Measurements from ENCODE around the gene GATC. TPM values are rescaled to one million over a fixed set of nuclear protein-coding genes. Genes with fewer than 3 reads are reported as not detected.
A peak's percentile ranks its signal among the peaks of the same experiment; 100 is the strongest.

The GATC gene, protein sequence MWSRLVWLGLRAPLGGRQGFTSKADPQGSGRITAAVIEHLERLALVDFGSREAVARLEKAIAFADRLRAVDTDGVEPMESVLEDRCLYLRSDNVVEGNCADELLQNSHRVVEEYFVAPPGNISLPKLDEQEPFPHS
- 34.0 and 38.8 TPM in 2 replicates for total RNA-seq

GRCh38 chr12:120445911-120446843 is at the start of gene GATC, which contains the start of gene TRIAP1:
TSS of gene GATC (plus strand) at chr12:120446444. CDS start at chr12:120446481, 37 bp downstream.
TSS of gene TRIAP1 (minus strand) at chr12:120446384. CDS start at chr12:120446372, 12 bp downstream.
- peak within 1 kb of the TSS; percentile 97 for H3K4me3 Mint-ChIP-seq
- H3K27ac Mint-ChIP-seq, result peak within 1 kb of the TSS; percentile 99
- intact Hi-C loops (cut with micrococcal nuclease), result loop anchor here (1.0 to 2.0 kb wide), 3 partner anchors 8 to 51 kb away; partner anchors contain the start of genes COX6A1 and DYNLL1
- peak; percentile 87 for DNase-seq (ENCODE audit: low spot score)
- no peaks in the 10 kb centered on the region for H3K9me3 Mint-ChIP-seq
- H3K4me1 Mint-ChIP-seq (ENCODE audit: low read depth), result peaks cover 24% of the 10 kb centered on the region
- H3K36me3 Mint-ChIP-seq (ENCODE audit: low read depth), result peaks cover 38% of the 10 kb centered on the region
- H3K27me3 Mint-ChIP-seq (ENCODE audit: insufficient read depth), result no peaks in the 10 kb centered on the region

- no peak overlapping the region for H3K27ac Mint-ChIP-seq
- intact Hi-C loops (cut with micrococcal nuclease), result no loop called here
- H3K4me3 Mint-ChIP-seq, result no peak overlapping the region
- H3K27me3 Mint-ChIP-seq (ENCODE audit: insufficient read depth), result peaks cover 23% of the 10 kb centered on the region
- H3K9me3 Mint-ChIP-seq, result no peaks in the 10 kb centered on the region
- DNase-seq (ENCODE audit: low spot score), result no peak
- H3K4me1 Mint-ChIP-seq (ENCODE audit: low read depth), result no peaks in the 10 kb centered on the region
- no peaks in the 10 kb centered on the region for H3K36me3 Mint-ChIP-seq (ENCODE audit: low read depth)
Observed at GRCh38 chr12:120397824-120398540, 48.3 kb upstream of the GATC start.

GRCh38 chr12:120399531-120399930 is 46.7 kb upstream of the GATC start:
- peaks cover 23% of the 10 kb centered on the region for H3K27me3 Mint-ChIP-seq (ENCODE audit: insufficient read depth)
- H3K4me1 Mint-ChIP-seq (ENCODE audit: low read depth), result no peaks in the 10 kb centered on the region
- no peak overlapping the region for H3K4me3 Mint-ChIP-seq
- intact Hi-C loops (cut with micrococcal nuclease), result no loop called here
- no peak for DNase-seq (ENCODE audit: low spot score)
- no peaks in the 10 kb centered on the region for H3K9me3 Mint-ChIP-seq
- no peak overlapping the region for H3K27ac Mint-ChIP-seq
- no peaks in the 10 kb centered on the region for H3K36me3 Mint-ChIP-seq (ENCODE audit: low read depth)

DNA sequence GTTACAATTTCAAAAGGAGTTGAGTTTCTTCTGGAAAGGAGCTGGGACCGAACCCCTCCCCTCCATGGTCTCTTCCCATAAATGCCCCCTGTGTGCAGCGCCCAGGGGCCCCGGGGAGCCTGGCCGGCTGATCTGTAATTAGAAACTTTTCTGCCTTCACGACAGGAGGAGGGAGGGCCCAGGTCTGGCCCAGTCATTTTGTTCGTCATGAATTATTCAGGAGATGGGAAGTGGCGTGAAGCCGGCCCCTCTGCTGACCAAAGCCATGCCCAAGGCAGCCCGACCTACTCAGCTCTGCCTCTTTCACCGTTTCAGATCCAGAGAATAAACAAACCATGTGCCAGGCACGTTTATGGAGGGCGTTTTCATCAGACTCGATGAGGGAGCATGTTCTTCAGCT is 44.0 kb upstream of the GATC start:
- intact Hi-C loops (cut with micrococcal nuclease), result no loop called here
- Mint-ChIP-seq H3K9me3 (no peaks in the 10 kb centered on the region), H3K4me1 (ENCODE audit: low read depth) (no peaks in the 10 kb centered on the region), H3K36me3 (ENCODE audit: low read depth) (no peaks in the 10 kb centered on the region), H3K27me3 (ENCODE audit: insufficient read depth) (peaks cover 10% of the 10 kb centered on the region), H3K27ac (no peak overlapping the region), H3K4me3 (no peak overlapping the region)
- DNase-seq (ENCODE audit: low spot score), result no peak

GRCh38 chr12:120403869-120404268 is 42.4 kb upstream of the GATC start:
- Mint-ChIP-seq H3K27ac (no peak overlapping the region), H3K4me3 (no peak overlapping the region), H3K36me3 (ENCODE audit: low read depth) (no peaks in the 10 kb centered on the region), H3K4me1 (ENCODE audit: low read depth) (no peaks in the 10 kb centered on the region), H3K9me3 (no peaks in the 10 kb centered on the region), H3K27me3 (ENCODE audit: insufficient read depth) (peaks cover 6% of the 10 kb centered on the region)
- intact Hi-C loops (cut with micrococcal nuclease), result no loop called here
- no peak for DNase-seq (ENCODE audit: low spot score)

GRCh38 chr12:120404271-120404670 is 42.0 kb upstream of the GATC start:
- Mint-ChIP-seq H3K27me3 (ENCODE audit: insufficient read depth) (peaks cover 6% of the 10 kb centered on the region), H3K27ac (no peak overlapping the region), H3K9me3 (no peaks in the 10 kb centered on the region), H3K36me3 (ENCODE audit: low read depth) (no peaks in the 10 kb centered on the region), H3K4me1 (ENCODE audit: low read depth) (no peaks in the 10 kb centered on the region), H3K4me3 (no peak overlapping the region)
- DNase-seq (ENCODE audit: low spot score), result no peak
- intact Hi-C loops (cut with micrococcal nuclease), result no loop called here

- Mint-ChIP-seq H3K9me3 (no peaks in the 10 kb centered on the region), H3K27ac (no peak overlapping the region), H3K4me1 (ENCODE audit: low read depth) (no peaks in the 10 kb centered on the region), H3K27me3 (ENCODE audit: insufficient read depth) (peaks cover 3% of the 10 kb centered on the region), H3K36me3 (ENCODE audit: low read depth) (no peaks in the 10 kb centered on the region), H3K4me3 (no peak overlapping the region)
- intact Hi-C loops (cut with micrococcal nuclease), result no loop called here
- DNase-seq (ENCODE audit: low spot score), result no peak
Observed at GRCh38 chr12:120406069-120406468, 40.2 kb upstream of the GATC start.

DNA sequence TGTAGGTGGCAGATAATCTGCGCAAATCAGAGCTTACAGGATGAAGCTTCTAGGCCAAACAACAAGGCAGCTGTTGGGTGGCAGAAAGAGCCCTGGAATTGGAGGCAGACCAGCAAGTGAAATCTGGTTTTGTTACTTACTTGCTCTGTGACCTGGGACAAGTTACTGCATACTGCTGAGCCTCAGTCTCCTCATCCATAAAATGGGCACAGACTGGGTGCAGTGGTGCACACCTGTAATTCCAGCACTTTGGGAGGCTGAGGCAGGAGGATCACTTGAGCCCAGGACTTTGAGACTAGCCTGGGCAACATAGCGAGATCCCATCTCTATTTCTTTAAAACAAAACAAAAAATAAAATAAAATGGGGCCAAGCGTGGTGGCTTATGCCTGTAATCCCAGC is 39.7 kb upstream of the GATC start:
- Mint-ChIP-seq H3K36me3 (ENCODE audit: low read depth) (no peaks in the 10 kb centered on the region), H3K27me3 (ENCODE audit: insufficient read depth) (peaks cover 3% of the 10 kb centered on the region), H3K9me3 (no peaks in the 10 kb centered on the region), H3K27ac (no peak overlapping the region), H3K4me3 (no peak overlapping the region), H3K4me1 (ENCODE audit: low read depth) (no peaks in the 10 kb centered on the region)
- intact Hi-C loops (cut with micrococcal nuclease), result no loop called here
- DNase-seq (ENCODE audit: low spot score), result no peak

DNA sequence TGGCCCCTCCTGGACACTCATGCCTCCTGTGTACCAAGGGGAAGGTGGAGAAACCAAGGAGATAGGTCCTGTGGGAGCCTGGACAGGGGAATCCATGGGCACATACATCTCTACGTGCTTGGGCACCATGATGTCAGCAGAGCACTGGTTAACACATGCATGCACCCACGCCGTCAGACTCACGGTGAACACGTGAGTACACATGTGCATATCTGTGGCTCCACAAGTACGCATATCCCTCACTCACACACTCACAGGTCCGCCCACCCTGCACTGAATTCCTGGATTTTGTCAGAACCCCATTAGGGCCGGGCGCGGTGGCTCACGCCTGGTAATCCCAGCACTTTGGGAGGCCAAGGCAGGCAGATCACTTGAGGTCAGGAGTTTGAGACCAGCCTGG is 37.5 kb upstream of the GATC start:
- intact Hi-C loops (cut with micrococcal nuclease), result no loop called here
- Mint-ChIP-seq H3K36me3 (ENCODE audit: low read depth) (no peaks in the 10 kb centered on the region), H3K9me3 (no peaks in the 10 kb centered on the region), H3K4me1 (ENCODE audit: low read depth) (no peaks in the 10 kb centered on the region), H3K27me3 (ENCODE audit: insufficient read depth) (no peaks in the 10 kb centered on the region), H3K4me3 (no peak overlapping the region), H3K27ac (no peak overlapping the region)
- DNase-seq (ENCODE audit: low spot score), result no peak

DNA sequence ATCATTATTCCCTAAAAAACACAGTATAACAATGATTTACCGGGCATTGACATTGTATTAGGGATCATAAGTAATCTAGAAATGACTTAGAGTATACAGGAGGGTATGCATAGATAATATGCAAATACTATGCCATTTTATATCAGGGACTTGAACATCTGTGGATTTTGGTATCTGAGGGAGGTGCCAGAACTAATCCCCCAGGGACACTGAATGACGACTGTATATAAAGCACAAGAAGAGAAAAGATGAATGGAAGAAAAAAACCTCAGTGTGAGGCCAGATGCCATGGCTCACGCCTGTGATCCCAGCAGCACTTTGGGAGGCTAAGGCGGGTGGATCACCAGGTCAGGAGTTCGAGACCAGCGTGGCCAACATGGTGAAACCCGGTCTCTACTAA is 33.8 kb upstream of the GATC start:
- H3K27me3 Mint-ChIP-seq (ENCODE audit: insufficient read depth), result no peaks in the 10 kb centered on the region
- H3K36me3 Mint-ChIP-seq (ENCODE audit: low read depth), result no peaks in the 10 kb centered on the region
- no peak for DNase-seq (ENCODE audit: low spot score)
- H3K9me3 Mint-ChIP-seq, result no peaks in the 10 kb centered on the region
- H3K4me1 Mint-ChIP-seq (ENCODE audit: low read depth), result no peaks in the 10 kb centered on the region
- no peak overlapping the region for H3K27ac Mint-ChIP-seq
- no peak overlapping the region for H3K4me3 Mint-ChIP-seq
- intact Hi-C loops (cut with micrococcal nuclease), result no loop called here

DNA sequence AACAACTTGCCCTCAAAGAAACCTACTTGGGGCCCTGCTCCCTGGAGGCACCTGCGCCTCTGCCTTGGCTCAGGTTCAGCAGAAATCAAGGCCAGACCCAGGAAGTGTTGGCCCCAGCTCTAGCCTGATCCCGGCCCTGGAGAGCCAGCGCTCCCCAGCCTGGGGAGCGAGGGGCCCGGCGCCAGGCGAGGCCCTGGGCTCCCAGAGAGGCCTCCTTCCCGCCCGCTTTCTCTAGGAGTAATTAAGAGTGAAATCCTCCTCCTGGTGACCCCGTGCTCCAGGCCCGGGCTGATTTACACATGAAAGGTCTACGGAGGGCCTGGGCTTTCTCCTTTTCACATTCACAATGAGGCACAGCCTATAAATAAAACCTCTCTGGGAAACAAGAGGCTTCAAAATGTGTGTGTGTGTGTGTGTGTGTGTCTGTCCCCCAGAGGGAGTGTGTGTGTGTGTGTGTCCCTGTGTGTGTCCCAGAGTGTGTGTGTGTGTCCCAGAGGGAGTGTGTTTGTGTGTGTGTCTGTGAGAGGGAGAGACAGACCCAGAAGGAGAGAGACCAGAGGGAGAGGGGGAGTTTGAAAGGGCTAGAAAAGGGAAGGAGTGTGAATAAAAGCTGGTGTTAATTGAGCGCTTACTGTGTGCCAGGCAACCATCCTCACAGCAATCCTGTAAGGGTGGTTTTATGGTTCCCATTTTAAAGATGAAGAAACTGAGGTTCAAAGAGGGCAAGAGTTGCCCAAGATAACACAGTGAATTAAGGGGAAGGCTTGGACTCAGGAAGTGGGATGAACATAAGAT is 32.1 kb upstream of the GATC start:
- Mint-ChIP-seq H3K4me3 (no peak overlapping the region), H3K4me1 (ENCODE audit: low read depth) (no peaks in the 10 kb centered on the region), H3K9me3 (no peaks in the 10 kb centered on the region), H3K27ac (no peak overlapping the region), H3K27me3 (ENCODE audit: insufficient read depth) (peaks cover 7% of the 10 kb centered on the region), H3K36me3 (ENCODE audit: low read depth) (no peaks in the 10 kb centered on the region)
- no peak for DNase-seq (ENCODE audit: low spot score)
- intact Hi-C loops (cut with micrococcal nuclease), result no loop called here

GRCh38 chr12:120416490-120417216 is 29.6 kb upstream of the GATC start:
- Mint-ChIP-seq H3K4me1 (ENCODE audit: low read depth) (no peaks in the 10 kb centered on the region), H3K9me3 (no peaks in the 10 kb centered on the region), H3K36me3 (ENCODE audit: low read depth) (no peaks in the 10 kb centered on the region), H3K4me3 (no peak overlapping the region), H3K27me3 (ENCODE audit: insufficient read depth) (peaks cover 10% of the 10 kb centered on the region), H3K27ac (no peak overlapping the region)
- intact Hi-C loops (cut with micrococcal nuclease), result no loop called here
- DNase-seq (ENCODE audit: low spot score), result no peak
